ENCODE measurements around the gene TOB1.

GRCh38 chr17:50868140-50868438 is 1.9 kb upstream of the TOB1 start:
- TF ChIP-seq ZNF670 (tag by site-specific recombination; IDR thresholded peaks at IDR 0.05; ENCODE audit: low read depth) (no peak), YY1 (tag by site-specific recombination; IDR thresholded peaks at IDR 0.05) (no peak), ZNF530 (tag by site-specific recombination; IDR thresholded peaks at IDR 0.05; ENCODE audit: low read depth) (no peak)

All from HEK293 (cell line).